GM12874 (cell line): ENCODE results near the gene COG5.

ENCODE experiments used
- TF ChIP-seq, protein P1 (sequence below): IDR thresholded peaks from 2 replicates; pipeline ENCODE4 v1.5.1; 2011; ENCODE audit warnings: low read depth, mild to moderate bottlenecking, control low read depth, low read length, moderate library complexity; ENCODE audit not compliant: insufficient read depth

The COG5 gene

DNA sequence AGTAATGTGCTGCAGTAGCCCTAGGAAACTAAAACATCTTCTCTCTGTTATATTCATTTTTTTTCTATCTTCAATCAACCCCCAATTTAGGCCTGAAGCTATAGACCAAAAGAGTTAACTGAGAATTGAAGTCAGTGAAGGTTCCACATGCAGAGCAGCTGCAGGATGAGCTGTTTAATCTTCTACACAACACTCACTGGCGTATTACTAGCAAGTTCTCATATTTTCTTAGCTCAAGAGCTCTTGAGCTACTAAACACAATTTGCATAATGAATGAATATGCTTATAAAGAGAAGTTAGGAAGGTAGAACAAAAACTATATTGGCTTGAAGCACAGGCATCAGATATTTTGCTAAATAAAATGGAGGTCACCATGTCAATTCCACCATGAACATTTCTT is 135.1 kb downstream of the COG5 start:
- TF ChIP-seq, protein P1, sequence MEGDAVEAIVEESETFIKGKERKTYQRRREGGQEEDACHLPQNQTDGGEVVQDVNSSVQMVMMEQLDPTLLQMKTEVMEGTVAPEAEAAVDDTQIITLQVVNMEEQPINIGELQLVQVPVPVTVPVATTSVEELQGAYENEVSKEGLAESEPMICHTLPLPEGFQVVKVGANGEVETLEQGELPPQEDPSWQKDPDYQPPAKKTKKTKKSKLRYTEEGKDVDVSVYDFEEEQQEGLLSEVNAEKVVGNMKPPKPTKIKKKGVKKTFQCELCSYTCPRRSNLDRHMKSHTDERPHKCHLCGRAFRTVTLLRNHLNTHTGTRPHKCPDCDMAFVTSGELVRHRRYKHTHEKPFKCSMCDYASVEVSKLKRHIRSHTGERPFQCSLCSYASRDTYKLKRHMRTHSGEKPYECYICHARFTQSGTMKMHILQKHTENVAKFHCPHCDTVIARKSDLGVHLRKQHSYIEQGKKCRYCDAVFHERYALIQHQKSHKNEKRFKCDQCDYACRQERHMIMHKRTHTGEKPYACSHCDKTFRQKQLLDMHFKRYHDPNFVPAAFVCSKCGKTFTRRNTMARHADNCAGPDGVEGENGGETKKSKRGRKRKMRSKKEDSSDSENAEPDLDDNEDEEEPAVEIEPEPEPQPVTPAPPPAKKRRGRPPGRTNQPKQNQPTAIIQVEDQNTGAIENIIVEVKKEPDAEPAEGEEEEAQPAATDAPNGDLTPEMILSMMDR = no peak

DNA sequence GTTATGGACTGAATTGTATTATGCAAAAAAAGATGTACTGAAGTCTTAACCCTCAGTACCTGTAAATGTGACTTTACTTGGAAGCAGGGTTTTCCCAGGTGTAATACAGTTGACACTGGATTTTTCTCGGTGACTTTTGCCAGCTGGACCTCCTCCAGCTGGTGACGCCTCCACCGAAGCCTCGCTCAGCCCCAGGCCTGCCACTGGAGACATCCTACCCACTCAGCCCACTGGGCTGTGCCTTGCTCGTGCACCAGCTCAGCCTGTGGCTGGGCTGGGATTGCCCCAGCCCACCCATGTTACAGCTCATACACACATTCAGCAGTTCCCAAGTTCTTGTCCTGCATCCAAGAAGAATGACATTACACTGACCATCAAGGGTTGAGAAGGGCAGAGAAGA is 136.3 kb downstream of the COG5 start:
- TF ChIP-seq, protein P1 = no peak

- TF ChIP-seq, protein P1 = no peak
Measured at GRCh38 chr7:107414198-107414597, 149.5 kb downstream of the COG5 start.

GRCh38 chr7:107408349-107408748 is 155.4 kb downstream of the COG5 start:
- TF ChIP-seq, protein P1 = no peak

- TF ChIP-seq, protein P1 = no peak
Measured at GRCh38 chr7:107405559-107405958, 158.2 kb downstream of the COG5 start.

DNA sequence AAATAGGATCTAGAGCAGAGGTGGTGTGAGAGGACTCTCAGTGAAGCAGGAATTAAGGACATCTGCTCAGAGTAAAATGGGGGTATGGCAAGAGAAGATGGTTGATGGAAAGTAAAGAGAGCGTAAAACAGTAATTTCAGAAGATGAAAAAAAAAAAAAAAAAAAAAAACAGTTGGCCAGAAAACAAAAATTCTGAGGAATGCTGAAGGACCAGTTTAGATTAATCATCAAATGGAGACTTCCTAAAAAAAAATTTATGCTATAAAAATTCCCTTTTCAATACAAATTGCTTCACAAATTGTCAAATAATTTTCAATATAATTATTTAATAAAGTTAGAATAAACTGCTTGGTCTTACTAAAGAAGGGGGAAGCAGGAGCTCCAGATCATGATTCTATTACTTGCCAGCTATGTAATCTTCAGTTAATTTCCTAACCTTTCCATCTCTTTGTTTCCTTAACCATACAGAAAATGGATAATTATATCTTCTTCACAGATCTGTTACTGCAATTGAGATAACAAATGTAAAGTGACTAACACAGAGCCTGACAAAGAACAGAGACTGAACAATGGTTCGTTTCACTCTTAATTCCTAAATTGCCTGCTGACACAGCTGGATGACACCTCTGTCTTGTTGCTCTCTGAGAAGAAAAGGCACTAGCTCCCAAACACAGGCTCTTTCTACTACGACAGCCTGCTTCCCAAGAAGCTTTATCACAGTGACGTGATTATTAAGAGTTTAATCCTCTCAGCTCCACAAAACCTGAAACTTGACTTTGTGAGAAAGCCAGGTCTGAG is 158.8 kb downstream of the COG5 start:
- TF ChIP-seq, protein P1 = no peak

GRCh38 chr7:107398161-107398560 is 165.6 kb downstream of the COG5 start:
- TF ChIP-seq, protein P1 = no peak
